Measurements from ENCODE around the gene GAS1. TPM values are rescaled to one million over a fixed set of nuclear protein-coding genes. Genes with fewer than 3 reads are reported as not detected.
A peak's percentile ranks its signal among the peaks of the same experiment; 100 is the strongest.

Gene GAS1
- total RNA-seq, 1 donor from 2014 or later, result 307 TPM

GRCh38 chr9:86965636-86966395, 18.5 kb upstream of the GAS1 start:
- Mint-ChIP-seq H3K9me3 (ENCODE audit: unreplicated experiment) (no peaks in the 10 kb centered on the region), H3K4me1 (ENCODE audit: unreplicated experiment) (peaks cover 19% of the 10 kb centered on the region), H3K27ac (ENCODE audit: unreplicated experiment) (peak overlapping the region; percentile 29), H3K27me3 (ENCODE audit: unreplicated experiment) (no peaks in the 10 kb centered on the region), H3K36me3 (ENCODE audit: unreplicated experiment) (no peaks in the 10 kb centered on the region), H3K4me3 (ENCODE audit: unreplicated experiment) (no peak overlapping the region)
- no peak for TF ChIP-seq CTCF (IDR thresholded peaks at IDR 0.05)
- DNase-seq (ENCODE audit: extremely low spot score, unreplicated experiment), result no peak

- Mint-ChIP-seq H3K4me3 (ENCODE audit: unreplicated experiment) (no peak overlapping the region), H3K4me1 (ENCODE audit: unreplicated experiment) (peaks cover 37% of the 10 kb centered on the region), H3K27ac (ENCODE audit: unreplicated experiment) (no peak overlapping the region), H3K36me3 (ENCODE audit: unreplicated experiment) (no peaks in the 10 kb centered on the region), H3K27me3 (ENCODE audit: unreplicated experiment) (no peaks in the 10 kb centered on the region), H3K9me3 (ENCODE audit: unreplicated experiment) (no peaks in the 10 kb centered on the region)
- no peak for DNase-seq (ENCODE audit: extremely low spot score, unreplicated experiment)
- TF ChIP-seq CTCF (IDR thresholded peaks at IDR 0.05), result no peak
These were observed 15.4 kb upstream of the GAS1 start for GRCh38 chr9:86962692-86963091.

GRCh38 chr9:86960938-86961337, 13.6 kb upstream of the GAS1 start:
- Mint-ChIP-seq H3K27me3 (ENCODE audit: unreplicated experiment) (no peaks in the 10 kb centered on the region), H3K9me3 (ENCODE audit: unreplicated experiment) (no peaks in the 10 kb centered on the region), H3K4me3 (ENCODE audit: unreplicated experiment) (no peak overlapping the region), H3K36me3 (ENCODE audit: unreplicated experiment) (no peaks in the 10 kb centered on the region), H3K4me1 (ENCODE audit: unreplicated experiment) (peaks cover 24% of the 10 kb centered on the region), H3K27ac (ENCODE audit: unreplicated experiment) (peak overlapping the region; percentile 83)
- no peak for DNase-seq (ENCODE audit: extremely low spot score, unreplicated experiment)
- no peak for TF ChIP-seq CTCF (IDR thresholded peaks at IDR 0.05)

- Mint-ChIP-seq H3K4me1 (ENCODE audit: unreplicated experiment) (peaks cover 19% of the 10 kb centered on the region), H3K27ac (ENCODE audit: unreplicated experiment) (no peak overlapping the region), H3K4me3 (ENCODE audit: unreplicated experiment) (no peak overlapping the region), H3K27me3 (ENCODE audit: unreplicated experiment) (no peaks in the 10 kb centered on the region), H3K36me3 (ENCODE audit: unreplicated experiment) (no peaks in the 10 kb centered on the region), H3K9me3 (ENCODE audit: unreplicated experiment) (no peaks in the 10 kb centered on the region)
- no peak for TF ChIP-seq CTCF (IDR thresholded peaks at IDR 0.05)
- DNase-seq (ENCODE audit: extremely low spot score, unreplicated experiment), result no peak
These were observed 10.9 kb upstream of the GAS1 start for GRCh38 chr9:86958203-86958602.

GRCh38 chr9:86955561-86955960, 8.3 kb upstream of the GAS1 start:
- no peak overlapping the region for H3K27ac Mint-ChIP-seq (ENCODE audit: unreplicated experiment)
- TF ChIP-seq CTCF (IDR thresholded peaks at IDR 0.05), result no peak
- no peak overlapping the region for H3K4me3 Mint-ChIP-seq (ENCODE audit: unreplicated experiment)
- DNase-seq (ENCODE audit: extremely low spot score, unreplicated experiment), result no peak
- H3K4me1 Mint-ChIP-seq (ENCODE audit: unreplicated experiment), result peaks cover 19% of the 10 kb centered on the region
- peaks cover 13% of the 10 kb centered on the region for H3K36me3 Mint-ChIP-seq (ENCODE audit: unreplicated experiment)
- peaks cover 12% of the 10 kb centered on the region for H3K9me3 Mint-ChIP-seq (ENCODE audit: unreplicated experiment)
- H3K27me3 Mint-ChIP-seq (ENCODE audit: unreplicated experiment), result no peaks in the 10 kb centered on the region

All from osteocyte (in vitro differentiated cells).